ENCODE data around the gene DHX16. TPM values are rescaled to one million over a fixed set of nuclear protein-coding genes. Genes with fewer than 3 reads are reported as not detected.

DHX16 gene
- total and polyA plus RNA-seq, 2 of the 4 experiments (the other 2 are of a cell fraction): 47.9 to 48.4 TPM

- TF ChIP-seq MAFK (IDR thresholded peaks at IDR 0.05; ENCODE audit: low read depth, low read length): peak; percentile 39; the same call in 1 of the 2 replicates
- no peak for TF ChIP-seq CEBPB (IDR thresholded peaks at IDR 0.05; ENCODE audit: low read depth, low read length)
- peak; percentile 98 for TF ChIP-seq MAZ (IDR thresholded peaks at IDR 0.05; ENCODE audit: borderline replicate concordance, low read depth, low read length)
- peak; percentile 31; the same call in 1 of the 2 replicates for TF ChIP-seq NFE2L2 (IDR thresholded peaks at IDR 0.05; ENCODE audit: low read depth, low read length)
Observed at GRCh38 chr6:30682143-30683117, 9.6 kb upstream of the DHX16 start (continued).

Data from IMR-90 (cell line).